ENCODE data around the gene QRFP. TPM values are rescaled to one million over a fixed set of nuclear protein-coding genes. Genes with fewer than 3 reads are reported as not detected.

Gene QRFP
- polyA plus RNA-seq, 1 donor (not counting 4 experiments of a cell fraction or from before 2014, with no cell fraction given) = not detected

DNA sequence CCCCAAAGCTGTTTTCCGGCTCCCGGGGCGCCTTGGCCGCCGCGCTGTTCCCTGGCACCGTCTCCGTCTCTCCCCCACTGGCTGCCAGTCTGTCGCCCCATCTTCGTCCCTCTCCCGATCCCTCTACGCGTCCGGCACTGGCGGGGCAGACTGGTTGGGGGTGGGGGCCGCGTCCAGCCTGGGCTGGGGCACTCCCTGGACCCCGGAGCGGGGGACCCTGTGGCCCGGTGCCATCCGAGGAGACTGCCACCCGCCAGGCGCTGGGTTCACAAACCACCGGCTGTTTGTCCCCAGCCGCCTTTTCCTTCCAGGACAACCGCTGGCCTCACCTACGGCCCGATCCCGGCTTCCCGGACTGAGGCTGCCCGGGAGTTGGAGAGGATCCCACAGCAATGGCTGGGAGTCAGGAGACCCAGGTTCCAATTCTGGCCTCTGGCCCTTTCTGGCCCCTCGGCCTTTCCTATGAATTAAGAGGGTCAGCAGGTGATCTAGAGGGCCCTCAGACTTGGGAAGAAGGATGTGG is 43.5 kb upstream of the QRFP start:
- H3K9me1 ChIP-seq (ENCODE audit: control insufficient read depth, extremely low read depth, insufficient read depth, low read length) = no peaks in the 10 kb centered on the region
- no peak overlapping the region for H3K4me2 ChIP-seq (ENCODE audit: control insufficient read depth, extremely low read depth, insufficient read depth, low read depth, low read length)
- H3K9me3 ChIP-seq (ENCODE audit: control insufficient read depth, low read depth, low read length) = no peaks in the 10 kb centered on the region
- H3K4me1 ChIP-seq (ENCODE audit: control insufficient read depth, extremely low read depth, insufficient read depth, low read length) = peaks cover 20% of the 10 kb centered on the region
- H3K36me3 ChIP-seq (ENCODE audit: control insufficient read depth in 2 of 2, extremely low read depth in 1 of 2, insufficient read depth in 2 of 2, low read length in 2 of 2) = no peaks in the 10 kb centered on the region
- peaks cover 4% of the 10 kb centered on the region for H4K20me1 ChIP-seq (ENCODE audit: control insufficient read depth, extremely low read depth, insufficient read depth, low read length)
- no peak overlapping the region for H2AFZ ChIP-seq (ENCODE audit: control insufficient read depth, low read length)
- H3K79me2 ChIP-seq (ENCODE audit: control insufficient read depth, insufficient read depth, low read length) = no peaks in the 10 kb centered on the region
- FAIRE-seq (no peak), DNase-seq (ENCODE audit: low read depth, low spot score) (no peak)
- TF ChIP-seq EZH2 (IDR thresholded peaks at IDR 0.05; ENCODE audit: low read length) = no peak
- TF ChIP-seq, protein P1, sequence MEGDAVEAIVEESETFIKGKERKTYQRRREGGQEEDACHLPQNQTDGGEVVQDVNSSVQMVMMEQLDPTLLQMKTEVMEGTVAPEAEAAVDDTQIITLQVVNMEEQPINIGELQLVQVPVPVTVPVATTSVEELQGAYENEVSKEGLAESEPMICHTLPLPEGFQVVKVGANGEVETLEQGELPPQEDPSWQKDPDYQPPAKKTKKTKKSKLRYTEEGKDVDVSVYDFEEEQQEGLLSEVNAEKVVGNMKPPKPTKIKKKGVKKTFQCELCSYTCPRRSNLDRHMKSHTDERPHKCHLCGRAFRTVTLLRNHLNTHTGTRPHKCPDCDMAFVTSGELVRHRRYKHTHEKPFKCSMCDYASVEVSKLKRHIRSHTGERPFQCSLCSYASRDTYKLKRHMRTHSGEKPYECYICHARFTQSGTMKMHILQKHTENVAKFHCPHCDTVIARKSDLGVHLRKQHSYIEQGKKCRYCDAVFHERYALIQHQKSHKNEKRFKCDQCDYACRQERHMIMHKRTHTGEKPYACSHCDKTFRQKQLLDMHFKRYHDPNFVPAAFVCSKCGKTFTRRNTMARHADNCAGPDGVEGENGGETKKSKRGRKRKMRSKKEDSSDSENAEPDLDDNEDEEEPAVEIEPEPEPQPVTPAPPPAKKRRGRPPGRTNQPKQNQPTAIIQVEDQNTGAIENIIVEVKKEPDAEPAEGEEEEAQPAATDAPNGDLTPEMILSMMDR (optimal IDR thresholded peaks at IDR 0.05 in 1 of 3, IDR thresholded peaks at IDR 0.05 in 1 of 3, conservative IDR thresholded peaks at IDR 0.05 in 1 of 3; ENCODE audit: extremely low read depth in 1 of 3, insufficient read depth in 2 of 3, low read length in 3 of 3) = no peak
- H3K9ac ChIP-seq (ENCODE audit: control insufficient read depth, extremely low read depth, insufficient read depth, low read length) = no peak overlapping the region
- dilution Hi-C loops (cut with MboI; ENCODE audit: extremely low pct_ligation_motif_present, low sequenced_read_pairs) = no loop called here
- H3K4me3 ChIP-seq (ENCODE audit: control insufficient read depth in 2 of 3, extremely low read depth in 1 of 3, insufficient read depth in 2 of 3, low read depth in 1 of 3, low read length in 3 of 3) = no peak overlapping the region
- H3K27me3 ChIP-seq (ENCODE audit: control insufficient read depth, extremely low read depth, insufficient read depth, low read length) = peaks cover 52% of the 10 kb centered on the region
- H3K27ac ChIP-seq (ENCODE audit: control insufficient read depth, insufficient read depth, low read length) = no peak overlapping the region

DNA sequence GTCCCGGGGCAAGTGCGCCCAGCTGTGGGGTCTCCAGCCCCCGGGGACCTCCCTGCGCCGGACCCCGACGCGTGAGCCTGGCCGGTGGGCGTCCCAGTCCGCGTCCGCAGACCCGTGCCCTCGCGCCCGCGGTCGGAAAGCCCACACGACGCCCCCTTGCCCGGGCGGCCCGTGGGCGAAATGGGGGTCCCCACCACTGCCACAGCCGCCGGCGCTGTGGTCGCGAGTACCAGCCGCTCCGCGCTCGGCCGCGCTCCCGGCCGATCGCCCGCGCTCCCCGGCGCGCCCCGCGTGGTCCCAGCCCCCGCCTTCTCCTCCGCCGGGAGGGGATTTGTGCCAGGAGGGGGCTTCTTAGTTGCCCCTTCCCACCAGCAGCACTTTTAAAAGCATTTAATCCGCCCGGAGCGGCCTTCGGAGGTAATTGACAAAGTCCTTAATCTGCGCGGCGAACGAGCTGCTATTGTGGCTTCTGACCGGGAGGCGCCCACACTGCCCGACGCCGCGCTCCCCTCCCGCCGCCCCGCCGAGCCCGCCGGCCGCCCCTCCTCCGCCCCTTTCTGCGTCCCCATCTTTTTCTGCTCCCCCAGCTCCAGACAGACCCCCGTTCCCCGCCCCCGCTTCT is 42.9 kb upstream of the QRFP start:
- peak overlapping the region; percentile 61 for H2AFZ ChIP-seq (ENCODE audit: control insufficient read depth, low read length)
- no peak for FAIRE-seq
- no peak for DNase-seq (ENCODE audit: low read depth, low spot score)
- no peaks in the 10 kb centered on the region for H3K36me3 ChIP-seq (ENCODE audit: control insufficient read depth in 2 of 2, extremely low read depth in 1 of 2, insufficient read depth in 2 of 2, low read length in 2 of 2)
- peaks cover 52% of the 10 kb centered on the region for H3K27me3 ChIP-seq (ENCODE audit: control insufficient read depth, extremely low read depth, insufficient read depth, low read length)
- H4K20me1 ChIP-seq (ENCODE audit: control insufficient read depth, extremely low read depth, insufficient read depth, low read length) = peaks cover 4% of the 10 kb centered on the region
- H3K9me3 ChIP-seq (ENCODE audit: control insufficient read depth, low read depth, low read length) = no peaks in the 10 kb centered on the region
- H3K79me2 ChIP-seq (ENCODE audit: control insufficient read depth, insufficient read depth, low read length) = no peaks in the 10 kb centered on the region
- dilution Hi-C loops (cut with MboI; ENCODE audit: extremely low pct_ligation_motif_present, low sequenced_read_pairs) = no loop called here
- H3K4me1 ChIP-seq (ENCODE audit: control insufficient read depth, extremely low read depth, insufficient read depth, low read length) = peaks cover 25% of the 10 kb centered on the region
- H3K4me3 ChIP-seq (ENCODE audit: control insufficient read depth in 2 of 3, extremely low read depth in 1 of 3, insufficient read depth in 2 of 3, low read depth in 1 of 3, low read length in 3 of 3) = peak overlapping the region; percentile 46 to 74 (median 71)
- H3K27ac ChIP-seq (ENCODE audit: control insufficient read depth, insufficient read depth, low read length) = no peak overlapping the region
- TF ChIP-seq EZH2 (IDR thresholded peaks at IDR 0.05; ENCODE audit: low read length) = peak; percentile 23
- TF ChIP-seq, protein P1 (optimal IDR thresholded peaks at IDR 0.05 in 1 of 3, IDR thresholded peaks at IDR 0.05 in 1 of 3, conservative IDR thresholded peaks at IDR 0.05 in 1 of 3; ENCODE audit: extremely low read depth in 1 of 3, insufficient read depth in 2 of 3, low read length in 3 of 3) = no peak
- H3K9me1 ChIP-seq (ENCODE audit: control insufficient read depth, extremely low read depth, insufficient read depth, low read length) = no peaks in the 10 kb centered on the region
- H3K4me2 ChIP-seq (ENCODE audit: control insufficient read depth, extremely low read depth, insufficient read depth, low read depth, low read length) = peak overlapping the region; percentile 85
- peak overlapping the region; percentile 44 for H3K9ac ChIP-seq (ENCODE audit: control insufficient read depth, extremely low read depth, insufficient read depth, low read length)
